GM12878 (cell line): ENCODE measurements around the gene CYSTM1. TPM values are rescaled to one million over a fixed set of nuclear protein-coding genes. Genes with fewer than 3 reads are reported as not detected.

Experiments
- ATAC-seq: fragments of 200-7000 bp; cut with Tn5 transposase; 3 replicates; pipeline ENCODE4 v1.9.1; 2020; ENCODE audit warnings: mild to moderate bottlenecking, moderate library complexity
- BruUV-seq: library from RNA; stranded (reverse); fragments of 400-500 nt; replicated peaks from 2 replicates; lab custom pipeline; 2021; lab: Mats Ljungman, UMichigan
- CTCF ChIA-PET: fragments of 300-600 bp; sonication (Branson Sonifier 250); formaldehyde crosslinking; extraction: SDS; loops from one replicate; lab custom pipeline; 2021; ENCODE audit warnings: inconsistent platforms; lab: Yijun Ruan, JAX
- POLR2A ChIA-PET: fragments of 350-600 bp; formaldehyde crosslinking; extraction: SDS; loops from one replicate; lab custom pipeline; 2021; ENCODE audit warnings: inconsistent platforms; lab: Charles Lee
- RAD21 ChIA-PET: fragments of 300-600 bp; sonication (Branson Sonifier 250); formaldehyde crosslinking; loops from one replicate; lab custom pipeline; 2023; ENCODE audit warnings: antibody characterized with exemption; ENCODE audit not compliant: unreplicated experiment; lab: Charles Lee
- SMC1A ChIA-PET: fragments of 300-600 bp; sonication (Branson Sonifier 250); formaldehyde crosslinking; loops from one replicate; lab custom pipeline; 2023; ENCODE audit not compliant: unreplicated experiment, uncharacterized antibody; lab: Charles Lee
- DNase-seq: peaks from one replicate; pipeline ENCODE4 v3.0.0-alpha.2; 2011; ENCODE audit warnings: low read depth, low spot score
- FAIRE-seq: peaks from 3 replicates; lab custom pipeline; 2011; peaks lifted over from hg19 to GRCh38; lab: Jason Lieb, UNC
- H2AFZ ChIP-seq: 2 replicates; pipeline ENCODE4 v1.6.0; 2011; ENCODE audit warnings: low read depth, low read length, control low read depth; ENCODE audit not compliant: control insufficient read depth
- H3K27ac ChIP-seq: 2 replicates; pipeline ENCODE4 v1.5.1; 2011; ENCODE audit warnings: control low read depth; ENCODE audit not compliant: control insufficient read depth, insufficient read depth
- H3K27me3 ChIP-seq, 2 experiments: replicated peaks in 1 of 2; 2 replicates each; pipeline versions ENCODE4 v1.6.0 to v1.6.1; 2011; ENCODE audit warnings: low read length in 1 of 2; ENCODE audit not compliant: control insufficient read depth in 2 of 2, insufficient read depth in 2 of 2
- H3K36me3 ChIP-seq, 2 experiments: 2 replicates each; pipeline ENCODE4 v1.5.1; 2011; ENCODE audit warnings: low read length in 1 of 2; ENCODE audit not compliant: control insufficient read depth in 2 of 2, insufficient read depth in 2 of 2
- H3K4me1 ChIP-seq: 2 replicates; pipeline ENCODE4 v1.6.1; 2011; ENCODE audit warnings: mild to moderate bottlenecking, low read length, moderate library complexity, mixed read lengths; ENCODE audit not compliant: control insufficient read depth, insufficient read depth
- H3K4me2 ChIP-seq: 2 replicates; pipeline ENCODE4 v1.6.0; 2011; ENCODE audit warnings: control low read depth; ENCODE audit not compliant: control insufficient read depth, insufficient read depth
- H3K4me3 ChIP-seq: fragments of 200-600 bp; sonication (generic); 2 replicates; pipeline ENCODE4 v1.5.1; 2016
- H3K79me2 ChIP-seq: 2 replicates; pipeline ENCODE4 v1.6.0; 2011; ENCODE audit warnings: low read length; ENCODE audit not compliant: control insufficient read depth, insufficient read depth
- H3K9ac ChIP-seq: 2 replicates; pipeline ENCODE4 v1.8.0; 2011; ENCODE audit warnings: low read length, control low read depth, mixed read lengths; ENCODE audit not compliant: control insufficient read depth, insufficient read depth
- H3K9me3 ChIP-seq: replicated peaks from 3 replicates; pipeline ENCODE4 v1.5.1; 2011; ENCODE audit warnings: mild to moderate bottlenecking, low read length; ENCODE audit not compliant: control insufficient read depth, insufficient read depth
- H4K20me1 ChIP-seq: 2 replicates; pipeline ENCODE4 v1.6.0; 2011; ENCODE audit not compliant: control insufficient read depth, insufficient read depth
- EED ChIP-seq: sonication (generic); IDR thresholded peaks from 2 replicates; pipeline ENCODE4 v1.6.1; 2016; ENCODE audit warnings: antibody characterized with exemption, low read depth
- ESRRA ChIP-seq: IDR thresholded peaks from 2 replicates; pipeline ENCODE4 v1.6.1; 2012; ENCODE audit warnings: mild to moderate bottlenecking, low read length, improper control_type of control experiment
- EZH2 ChIP-seq: IDR thresholded peaks from 2 replicates; pipeline ENCODE4 v1.6.1; 2012; ENCODE audit warnings: low read depth, mild to moderate bottlenecking, control low read depth, inconsistent platforms, low read length, borderline replicate concordance; ENCODE audit not compliant: control insufficient read depth
- HDGF ChIP-seq: fragments of 450-650 bp; IDR thresholded peaks from 2 replicates; pipeline ENCODE4 v1.6.1; 2016; ENCODE audit warnings: antibody characterized with exemption
- IKZF2 ChIP-seq, 2 experiments: fragments of 450-650 bp; IDR thresholded peaks; 2 replicates each; pipeline ENCODE4 v1.6.1; 2017; ENCODE audit warnings: mild to moderate bottlenecking in 2 of 2, moderate library complexity in 2 of 2
- MTA3 ChIP-seq: IDR thresholded peaks from 2 replicates; pipeline ENCODE4 v1.6.1; 2012; ENCODE audit warnings: low read length, inconsistent platforms, borderline replicate concordance
- NFYA ChIP-seq: IDR thresholded peaks from 2 replicates; pipeline ENCODE4 v1.6.1; 2011; ENCODE audit warnings: low read depth, mild to moderate bottlenecking, low read length, improper control_type of control experiment, borderline replicate concordance
- NR2F1 ChIP-seq: fragments of 450-650 bp; conservative IDR thresholded peaks from 2 replicates; pipeline ENCODE4 v1.6.1; 2017; ENCODE audit warnings: mild to moderate bottlenecking
- PAX5 ChIP-seq: IDR thresholded peaks from 2 replicates; pipeline ENCODE4 v1.6.1; 2011; ENCODE audit warnings: low read depth, low read length, borderline replicate concordance
- SPI1 ChIP-seq: IDR thresholded peaks from 2 replicates; pipeline ENCODE4 v1.6.1; 2011; ENCODE audit warnings: low read depth, mild to moderate bottlenecking, low read length, moderate library complexity, borderline replicate concordance; ENCODE audit not compliant: insufficient read depth
- SUZ12 ChIP-seq: fragments of 200-600 bp; sonication (generic); IDR thresholded peaks from one replicate; pipeline ENCODE4 v1.6.1; 2018; ENCODE audit warnings: antibody characterized with exemption, mild to moderate bottlenecking; ENCODE audit not compliant: unreplicated experiment
- TCF7 ChIP-seq: IDR thresholded peaks from 2 replicates; pipeline ENCODE4 v1.6.1; 2014; ENCODE audit warnings: antibody characterized with exemption, borderline replicate concordance
- ZNF217 ChIP-seq: fragments of 450-650 bp; IDR thresholded peaks from 2 replicates; pipeline ENCODE4 v1.6.1; 2017; ENCODE audit warnings: antibody characterized with exemption, mild to moderate bottlenecking
- ZNF24 ChIP-seq: fragments of 450-650 bp; IDR thresholded peaks from 2 replicates; pipeline ENCODE4 v1.6.1; 2017; ENCODE audit warnings: antibody characterized with exemption, mild to moderate bottlenecking
- ZNF384 ChIP-seq: IDR thresholded peaks from 2 replicates; pipeline ENCODE4 v1.6.1; 2012; ENCODE audit warnings: low read depth, mild to moderate bottlenecking, low read length, improper control_type of control experiment, borderline replicate concordance
- ZNF622 ChIP-seq: fragments of 450-650 bp; IDR thresholded peaks from 2 replicates; pipeline ENCODE4 v1.6.1; 2017; ENCODE audit warnings: mild to moderate bottlenecking, inconsistent platforms
- WGBS: methylation state at CpG from one replicate; pipeline ENCODE4 v1.1.6; 2016; ENCODE audit warnings: low lambda C conversion rate; ENCODE audit not compliant: insufficient replicate concordance, insufficient coverage; ENCODE audit errors: missing lambda C conversion rate; 5-methylcytosine and 5-hydroxymethylcytosine counted together
- in situ Hi-C: fragments of 300-500 bp; cut with MboI; formaldehyde crosslinking; loops from 9 replicates; pipeline ENCODE4 v1.14.3; 2018; ENCODE audit warnings: mixed read lengths
- intact Hi-C: fragments of 100-400 bp; cut with micrococcal nuclease; formaldehyde crosslinking; loops from one replicate; pipeline ENCODE4 v1.14.2; 2022; ENCODE audit not compliant: unreplicated experiment
- polyA plus RNA-seq, 11 experiments: library from polyadenylated mRNA; depleted of rRNA in 4 of 11; unstranded in 6 of 11; stranded (reverse) in 5 of 11; fragments of >200 nt; fragmentation: Nextera tagmentation in 4 of 11; fragmentation: Illumina TruSeq in 1 of 11; extraction: Ambion mirVana in 4 of 11; extraction: Trizol in 1 of 11; gene quantifications; 1 replicate in 1 of 11; 2 replicates in 10 of 11; pipeline versions ENCODE4 v1.2.1 to v1.2.3, GENCODE V29; 2011 to 2016; ENCODE audit warnings: inconsistent platforms in 2 of 11, missing spikeins in 2 of 11, low read depth in 1 of 11
- total RNA-seq, 4 experiments: library from RNA; depleted of rRNA in 3 of 4; stranded (reverse); fragments of >200 nt in 3 of 4; fragmentation: Illumina TruSeq in 1 of 4; extraction: Trizol in 1 of 4; gene quantifications; 2 replicates each; pipeline versions ENCODE4 v1.2.1 to v1.2.3, GENCODE V29; 2013 to 2021
- TF ChIP-seq, protein P1 (sequence below): fragments of 450-650 bp; IDR thresholded peaks from 2 replicates; pipeline ENCODE4 v1.6.1; 2016; ENCODE audit warnings: mild to moderate bottlenecking, moderate library complexity, borderline replicate concordance
- TF ChIP-seq, protein P2 (sequence below): fragments of 450-650 bp; IDR thresholded peaks from 2 replicates; pipeline ENCODE4 v1.6.1; 2017; ENCODE audit warnings: mild to moderate bottlenecking, low read depth, inconsistent platforms; ENCODE audit not compliant: poor library complexity, severe bottlenecking

Gene CYSTM1
- total and polyA plus RNA-seq, 10 of the 15 experiments (the other 5 are each of a cell fraction or from before 2014, with no cell fraction given), result 52.7 to 261 (median 98.7) TPM

DNA sequence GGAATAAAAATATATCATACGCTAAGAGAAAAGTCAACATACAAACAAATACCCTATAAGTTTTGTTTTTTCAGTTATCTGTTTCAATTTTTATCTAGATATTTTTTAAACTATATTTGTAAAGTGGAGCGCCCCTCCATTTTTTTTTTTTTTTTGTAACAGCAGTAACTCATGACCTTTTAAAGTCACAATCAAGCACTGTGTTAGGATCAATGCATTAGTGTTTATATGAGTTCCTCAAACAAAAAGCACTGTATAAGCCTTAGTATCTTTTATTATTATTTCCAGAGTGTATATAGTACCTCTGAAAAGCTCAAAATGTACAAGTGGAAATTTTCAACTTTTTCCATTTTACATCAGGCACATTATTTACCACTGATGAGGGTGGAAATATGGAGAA is 107.3 kb downstream of the CYSTM1 start (continued):
- TF ChIP-seq EZH2, result no peak
- no peak for TF ChIP-seq HDGF
- TF ChIP-seq ZNF24, result no peak
- TF ChIP-seq ZNF384, result no peak
- TF ChIP-seq TCF7, result no peak

DNA sequence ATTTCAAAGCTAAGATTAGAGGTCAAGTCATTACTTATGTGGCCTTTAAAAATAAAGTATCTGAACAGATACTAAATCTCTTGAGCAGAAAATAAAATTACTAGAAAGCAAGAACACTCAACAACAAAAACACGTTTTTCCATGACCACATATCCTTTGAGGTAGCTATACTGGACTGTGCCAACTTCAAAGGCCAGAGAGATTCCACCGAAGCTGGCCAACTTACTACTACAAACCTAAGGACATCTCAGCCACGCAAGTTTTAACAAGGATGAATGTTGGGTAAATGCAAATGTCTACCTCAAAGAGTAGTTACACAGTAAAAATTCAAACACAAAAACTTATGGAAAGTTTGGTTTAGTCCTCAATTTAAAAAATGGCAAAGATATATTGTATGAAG is 109.0 kb downstream of the CYSTM1 start:
- BruUV-seq, result no TSS peak
- WGBS, result 86% methylated on average over 3 of the region's 3 CpGs
- ChIA-PET RAD21 (interaction anchor here (0.7 to 1.7 kb wide), 2 partner anchors 10 to 61 kb away, joined by 3 read pairs; no protein-coding TSS in a partner anchor), SMC1A (interaction anchor here (0.9 to 1.4 kb wide), 3 partner anchors 11 to 57 kb away, joined by 3 to 7 read pairs (median 4); no protein-coding TSS in a partner anchor), CTCF (interaction anchor here (0.9 to 1.6 kb wide), 2 partner anchors 14 to 68 kb away, joined by 4 read pairs; no protein-coding TSS in a partner anchor), POLR2A (interaction anchor here (0.7 to 0.8 kb wide), 2 partner anchors 8 to 9 kb away, joined by 3 to 4 read pairs; no protein-coding TSS in a partner anchor)
- H3K27ac ChIP-seq, result no peak overlapping the region
- peaks cover 13% of the 10 kb centered on the region for H3K4me1 ChIP-seq
- no peak overlapping the region for H2AFZ ChIP-seq
- peaks cover 22% of the 10 kb centered on the region for H3K79me2 ChIP-seq
- H3K9me3 ChIP-seq, result no peaks in the 10 kb centered on the region
- H3K4me3 ChIP-seq, result no peak overlapping the region
- in situ Hi-C loops (no loop called here), intact Hi-C loops (no loop called here)
- H3K9ac ChIP-seq, result no peak overlapping the region
- H3K27me3 ChIP-seq, result no peaks in the 10 kb centered on the region
- H3K36me3 ChIP-seq, result no peaks in the 10 kb centered on the region; a peak in 1 of 4 replicates
- FAIRE-seq (no peak), DNase-seq (no peak), ATAC-seq (no peak)
- no peak overlapping the region for H3K4me2 ChIP-seq
- no peaks in the 10 kb centered on the region for H4K20me1 ChIP-seq
- TF ChIP-seq, protein P1, sequence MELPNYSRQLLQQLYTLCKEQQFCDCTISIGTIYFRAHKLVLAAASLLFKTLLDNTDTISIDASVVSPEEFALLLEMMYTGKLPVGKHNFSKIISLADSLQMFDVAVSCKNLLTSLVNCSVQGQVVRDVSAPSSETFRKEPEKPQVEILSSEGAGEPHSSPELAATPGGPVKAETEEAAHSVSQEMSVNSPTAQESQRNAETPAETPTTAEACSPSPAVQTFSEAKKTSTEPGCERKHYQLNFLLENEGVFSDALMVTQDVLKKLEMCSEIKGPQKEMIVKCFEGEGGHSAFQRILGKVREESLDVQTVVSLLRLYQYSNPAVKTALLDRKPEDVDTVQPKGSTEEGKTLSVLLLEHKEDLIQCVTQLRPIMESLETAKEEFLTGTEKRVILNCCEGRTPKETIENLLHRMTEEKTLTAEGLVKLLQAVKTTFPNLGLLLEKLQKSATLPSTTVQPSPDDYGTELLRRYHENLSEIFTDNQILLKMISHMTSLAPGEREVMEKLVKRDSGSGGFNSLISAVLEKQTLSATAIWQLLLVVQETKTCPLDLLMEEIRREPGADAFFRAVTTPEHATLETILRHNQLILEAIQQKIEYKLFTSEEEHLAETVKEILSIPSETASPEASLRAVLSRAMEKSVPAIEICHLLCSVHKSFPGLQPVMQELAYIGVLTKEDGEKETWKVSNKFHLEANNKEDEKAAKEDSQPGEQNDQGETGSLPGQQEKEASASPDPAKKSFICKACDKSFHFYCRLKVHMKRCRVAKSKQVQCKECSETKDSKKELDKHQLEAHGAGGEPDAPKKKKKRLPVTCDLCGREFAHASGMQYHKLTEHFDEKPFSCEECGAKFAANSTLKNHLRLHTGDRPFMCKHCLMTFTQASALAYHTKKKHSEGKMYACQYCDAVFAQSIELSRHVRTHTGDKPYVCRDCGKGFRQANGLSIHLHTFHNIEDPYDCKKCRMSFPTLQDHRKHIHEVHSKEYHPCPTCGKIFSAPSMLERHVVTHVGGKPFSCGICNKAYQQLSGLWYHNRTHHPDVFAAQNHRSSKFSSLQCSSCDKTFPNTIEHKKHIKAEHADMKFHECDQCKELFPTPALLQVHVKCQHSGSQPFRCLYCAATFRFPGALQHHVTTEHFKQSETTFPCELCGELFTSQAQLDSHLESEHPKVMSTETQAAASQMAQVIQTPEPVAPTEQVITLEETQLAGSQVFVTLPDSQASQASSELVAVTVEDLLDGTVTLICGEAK, result no peak
- TF ChIP-seq ZNF217 (no peak), ESRRA (no peak), SPI1 (no peak), ZNF622 (no peak), NFYA (no peak), IKZF2 (IDR thresholded peaks at IDR 0.05) (no peak), NR2F1 (no peak), EED (no peak), SUZ12 (no peak), MTA3 (no peak), PAX5 (no peak)
- TF ChIP-seq, protein P2, sequence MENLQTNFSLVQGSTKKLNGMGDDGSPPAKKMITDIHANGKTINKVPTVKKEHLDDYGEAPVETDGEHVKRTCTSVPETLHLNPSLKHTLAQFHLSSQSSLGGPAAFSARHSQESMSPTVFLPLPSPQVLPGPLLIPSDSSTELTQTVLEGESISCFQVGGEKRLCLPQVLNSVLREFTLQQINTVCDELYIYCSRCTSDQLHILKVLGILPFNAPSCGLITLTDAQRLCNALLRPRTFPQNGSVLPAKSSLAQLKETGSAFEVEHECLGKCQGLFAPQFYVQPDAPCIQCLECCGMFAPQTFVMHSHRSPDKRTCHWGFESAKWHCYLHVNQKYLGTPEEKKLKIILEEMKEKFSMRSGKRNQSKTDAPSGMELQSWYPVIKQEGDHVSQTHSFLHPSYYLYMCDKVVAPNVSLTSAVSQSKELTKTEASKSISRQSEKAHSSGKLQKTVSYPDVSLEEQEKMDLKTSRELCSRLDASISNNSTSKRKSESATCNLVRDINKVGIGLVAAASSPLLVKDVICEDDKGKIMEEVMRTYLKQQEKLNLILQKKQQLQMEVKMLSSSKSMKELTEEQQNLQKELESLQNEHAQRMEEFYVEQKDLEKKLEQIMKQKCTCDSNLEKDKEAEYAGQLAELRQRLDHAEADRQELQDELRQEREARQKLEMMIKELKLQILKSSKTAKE, result no peak
